D721Med (cell line): ENCODE results near the gene FOXP1.

Experiments used
- DNase-seq: peaks from one replicate; pipeline ENCODE4 v3.0.0; 2011; ENCODE audit warnings: low spot score; ENCODE audit not compliant: insufficient read length
- FAIRE-seq: peaks from 2 replicates; lab custom pipeline; 2011; peaks lifted over from hg19 to GRCh38; lab: Jason Lieb, UNC
- CTCF ChIP-seq: IDR thresholded peaks from 2 replicates; pipeline ENCODE4 v1.5.1; 2012; ENCODE audit warnings: mild to moderate bottlenecking, control low read depth; ENCODE audit not compliant: insufficient read depth; ENCODE audit errors: missing control alignments

Gene FOXP1

GRCh38 chr3:71566776-71567175, 16.8 kb downstream of the FOXP1 start:
- FAIRE-seq (no peak), DNase-seq (no peak)
- TF ChIP-seq CTCF: no peak

GRCh38 chr3:71565976-71566375, 17.6 kb downstream of the FOXP1 start:
- FAIRE-seq (no peak), DNase-seq (no peak)
- TF ChIP-seq CTCF: no peak

GRCh38 chr3:71565316-71565715, 18.2 kb downstream of the FOXP1 start:
- no peak for TF ChIP-seq CTCF
- FAIRE-seq (no peak), DNase-seq (no peak)

GRCh38 chr3:71564361-71564760, 19.2 kb downstream of the FOXP1 start:
- FAIRE-seq (no peak), DNase-seq (no peak)
- no peak for TF ChIP-seq CTCF

- no peak for FAIRE-seq
- TF ChIP-seq CTCF: no peak
- no peak for DNase-seq
Measured at GRCh38 chr3:71563827-71564226, 19.7 kb downstream of the FOXP1 start.

GRCh38 chr3:71562938-71563337, 20.6 kb downstream of the FOXP1 start:
- FAIRE-seq: no peak
- no peak for DNase-seq
- TF ChIP-seq CTCF: no peak

GRCh38 chr3:71560665-71561064, 22.9 kb downstream of the FOXP1 start:
- DNase-seq (no peak), FAIRE-seq (no peak)
- no peak for TF ChIP-seq CTCF
